Liver (tissue), 3 donors: ENCODE measurements around the gene PREX1.

Source experiments
- EGR1 ChIP-seq, 2 donors: IDR thresholded peaks; 2 replicates each; pipeline ENCODE4 v1.6.1; 2016 to 2018; ENCODE audit warnings: antibody characterized with exemption in 2 of 2, low read depth in 2 of 2
- FOXA1 ChIP-seq: IDR thresholded peaks from 2 replicates; pipeline ENCODE4 v1.6.1; 2016; ENCODE audit warnings: antibody characterized with exemption
- GABPA ChIP-seq, 2 donors: IDR thresholded peaks in 1 of 2; conservative IDR thresholded peaks in 1 of 2; 2 replicates each; pipeline ENCODE4 v1.6.1; 2016; ENCODE audit warnings: antibody characterized with exemption in 2 of 2, mild to moderate bottlenecking in 1 of 2, moderate library complexity in 1 of 2
- JUND ChIP-seq, 2 donors: IDR thresholded peaks; 2 replicates each; pipeline ENCODE4 v1.6.1; 2016; ENCODE audit warnings: antibody characterized with exemption in 2 of 2
- MAX ChIP-seq: IDR thresholded peaks from 2 replicates; pipeline ENCODE4 v1.6.1; 2016; ENCODE audit warnings: antibody characterized with exemption
- RAD21 ChIP-seq, 2 donors: IDR thresholded peaks; 2 replicates each; pipeline ENCODE4 v1.6.1; 2016; ENCODE audit warnings: antibody characterized with exemption in 2 of 2, mild to moderate bottlenecking in 2 of 2
- SP1 ChIP-seq: IDR thresholded peaks from 2 replicates; pipeline ENCODE4 v1.6.1; 2018; ENCODE audit warnings: antibody characterized with exemption, mild to moderate bottlenecking
- TAF1 ChIP-seq: conservative IDR thresholded peaks from 2 replicates; pipeline ENCODE4 v1.6.1; 2016; ENCODE audit warnings: antibody characterized with exemption, mild to moderate bottlenecking
- YY1 ChIP-seq: IDR thresholded peaks from 2 replicates; pipeline ENCODE4 v1.6.1; 2016; ENCODE audit warnings: antibody characterized with exemption, mild to moderate bottlenecking
- TF ChIP-seq, protein P1 (sequence below): fragments of 150-350 bp; IDR thresholded peaks from 2 replicates; pipeline ENCODE4 v1.5.1; 2017; ENCODE audit warnings: improper control_type of control experiment, low read depth, low read length; ENCODE audit not compliant: missing input control
- TF ChIP-seq, protein P2 (sequence below): IDR thresholded peaks from 2 replicates; pipeline ENCODE4 v1.6.1; 2016; ENCODE audit warnings: antibody characterized with exemption, mild to moderate bottlenecking
- TF ChIP-seq, protein P3 (sequence below): IDR thresholded peaks from 2 replicates; pipeline ENCODE4 v1.6.1; 2016; ENCODE audit warnings: antibody characterized with exemption
- donor health status: healthy.
- donor health status: healthy.

DNA sequence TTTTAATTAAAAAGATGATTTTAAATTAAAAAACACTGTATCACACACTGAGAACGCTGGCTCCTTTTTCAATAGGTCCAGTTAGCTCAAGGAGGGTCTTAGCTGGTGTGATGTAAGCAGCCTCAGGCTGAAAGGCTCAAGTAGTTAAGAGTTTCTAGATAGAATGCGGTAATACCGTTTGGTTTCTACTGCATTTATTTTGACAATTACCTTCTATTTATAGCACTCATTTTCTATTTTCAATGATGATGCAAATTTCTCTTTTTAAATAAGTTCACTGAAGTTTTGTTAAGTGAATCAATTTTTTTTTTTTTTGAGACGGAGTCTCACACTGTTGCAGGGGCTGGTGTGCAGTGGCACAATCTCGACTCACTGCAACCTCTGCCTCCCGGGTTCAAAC lies 87.1 kb downstream of the PREX1 start:
- TF ChIP-seq, protein P1, sequence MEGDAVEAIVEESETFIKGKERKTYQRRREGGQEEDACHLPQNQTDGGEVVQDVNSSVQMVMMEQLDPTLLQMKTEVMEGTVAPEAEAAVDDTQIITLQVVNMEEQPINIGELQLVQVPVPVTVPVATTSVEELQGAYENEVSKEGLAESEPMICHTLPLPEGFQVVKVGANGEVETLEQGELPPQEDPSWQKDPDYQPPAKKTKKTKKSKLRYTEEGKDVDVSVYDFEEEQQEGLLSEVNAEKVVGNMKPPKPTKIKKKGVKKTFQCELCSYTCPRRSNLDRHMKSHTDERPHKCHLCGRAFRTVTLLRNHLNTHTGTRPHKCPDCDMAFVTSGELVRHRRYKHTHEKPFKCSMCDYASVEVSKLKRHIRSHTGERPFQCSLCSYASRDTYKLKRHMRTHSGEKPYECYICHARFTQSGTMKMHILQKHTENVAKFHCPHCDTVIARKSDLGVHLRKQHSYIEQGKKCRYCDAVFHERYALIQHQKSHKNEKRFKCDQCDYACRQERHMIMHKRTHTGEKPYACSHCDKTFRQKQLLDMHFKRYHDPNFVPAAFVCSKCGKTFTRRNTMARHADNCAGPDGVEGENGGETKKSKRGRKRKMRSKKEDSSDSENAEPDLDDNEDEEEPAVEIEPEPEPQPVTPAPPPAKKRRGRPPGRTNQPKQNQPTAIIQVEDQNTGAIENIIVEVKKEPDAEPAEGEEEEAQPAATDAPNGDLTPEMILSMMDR, result no peak
- no peak for TF ChIP-seq EGR1 (IDR thresholded peaks at IDR 0.05; ENCODE audit: low read depth in 2 of 2)
- no peak for TF ChIP-seq RAD21 (IDR thresholded peaks at IDR 0.05)
- TF ChIP-seq JUND (IDR thresholded peaks at IDR 0.05), result no peak
- no peak for TF ChIP-seq MAX
- TF ChIP-seq, protein P2, sequence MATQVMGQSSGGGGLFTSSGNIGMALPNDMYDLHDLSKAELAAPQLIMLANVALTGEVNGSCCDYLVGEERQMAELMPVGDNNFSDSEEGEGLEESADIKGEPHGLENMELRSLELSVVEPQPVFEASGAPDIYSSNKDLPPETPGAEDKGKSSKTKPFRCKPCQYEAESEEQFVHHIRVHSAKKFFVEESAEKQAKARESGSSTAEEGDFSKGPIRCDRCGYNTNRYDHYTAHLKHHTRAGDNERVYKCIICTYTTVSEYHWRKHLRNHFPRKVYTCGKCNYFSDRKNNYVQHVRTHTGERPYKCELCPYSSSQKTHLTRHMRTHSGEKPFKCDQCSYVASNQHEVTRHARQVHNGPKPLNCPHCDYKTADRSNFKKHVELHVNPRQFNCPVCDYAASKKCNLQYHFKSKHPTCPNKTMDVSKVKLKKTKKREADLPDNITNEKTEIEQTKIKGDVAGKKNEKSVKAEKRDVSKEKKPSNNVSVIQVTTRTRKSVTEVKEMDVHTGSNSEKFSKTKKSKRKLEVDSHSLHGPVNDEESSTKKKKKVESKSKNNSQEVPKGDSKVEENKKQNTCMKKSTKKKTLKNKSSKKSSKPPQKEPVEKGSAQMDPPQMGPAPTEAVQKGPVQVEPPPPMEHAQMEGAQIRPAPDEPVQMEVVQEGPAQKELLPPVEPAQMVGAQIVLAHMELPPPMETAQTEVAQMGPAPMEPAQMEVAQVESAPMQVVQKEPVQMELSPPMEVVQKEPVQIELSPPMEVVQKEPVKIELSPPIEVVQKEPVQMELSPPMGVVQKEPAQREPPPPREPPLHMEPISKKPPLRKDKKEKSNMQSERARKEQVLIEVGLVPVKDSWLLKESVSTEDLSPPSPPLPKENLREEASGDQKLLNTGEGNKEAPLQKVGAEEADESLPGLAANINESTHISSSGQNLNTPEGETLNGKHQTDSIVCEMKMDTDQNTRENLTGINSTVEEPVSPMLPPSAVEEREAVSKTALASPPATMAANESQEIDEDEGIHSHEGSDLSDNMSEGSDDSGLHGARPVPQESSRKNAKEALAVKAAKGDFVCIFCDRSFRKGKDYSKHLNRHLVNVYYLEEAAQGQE, result no peak
- TF ChIP-seq TAF1, result no peak
- TF ChIP-seq GABPA (IDR thresholded peaks at IDR 0.05 in 1 of 2, conservative IDR thresholded peaks at IDR 0.05 in 1 of 2), result no peak
- no peak for TF ChIP-seq SP1
- TF ChIP-seq, protein P3, sequence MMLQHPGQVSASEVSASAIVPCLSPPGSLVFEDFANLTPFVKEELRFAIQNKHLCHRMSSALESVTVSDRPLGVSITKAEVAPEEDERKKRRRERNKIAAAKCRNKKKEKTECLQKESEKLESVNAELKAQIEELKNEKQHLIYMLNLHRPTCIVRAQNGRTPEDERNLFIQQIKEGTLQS, result no peak
- no peak for TF ChIP-seq FOXA1
- no peak for TF ChIP-seq YY1
